IMR-90 (cell line): ENCODE measurements around the gene FGD5. TPM values are rescaled to one million over a fixed set of nuclear protein-coding genes. Genes with fewer than 3 reads are reported as not detected.

ENCODE experiments used
- ATAC-seq: fragments of 200-7000 bp; cut with Tn5 transposase; 2 replicates; pipeline ENCODE4 v1.9.1; 2020; ENCODE audit warnings: low read depth, mild to moderate bottlenecking, moderate library complexity
- BruUV-seq: library from RNA; stranded (reverse); fragments of 400-500 nt; replicated peaks from 2 replicates; lab custom pipeline; 2021; lab: Mats Ljungman, UMichigan
- CTCF ChIA-PET: fragments of 300-600 bp; formaldehyde crosslinking; extraction: SDS; loops from one replicate; lab custom pipeline; 2021; ENCODE audit warnings: antibody characterized with exemption; lab: Yijun Ruan, JAX
- POLR2A ChIA-PET: fragments of 300-600 bp; sonication (Branson Sonifier 250); formaldehyde crosslinking; loops from one replicate; lab custom pipeline; 2022; ENCODE audit warnings: antibody characterized with exemption; ENCODE audit not compliant: unreplicated experiment; lab: Charles Lee
- DNase-seq: peaks from one replicate; pipeline ENCODE4 v3.0.0; 2013
- H2AFZ ChIP-seq: replicated peaks from 2 replicates; pipeline ENCODE3; 2013; ENCODE audit warnings: low read length, mild to moderate bottlenecking; ENCODE audit not compliant: poor library complexity
- H2AK5ac ChIP-seq: 2 replicates; pipeline ENCODE4 v1.6.1; 2013; ENCODE audit warnings: low read depth, low read length, inconsistent platforms
- H2AK9ac ChIP-seq: replicated peaks from 2 replicates; pipeline ENCODE3; 2013; ENCODE audit warnings: mild to moderate bottlenecking, low read depth, low read length, moderate library complexity; ENCODE audit not compliant: poor library complexity
- H2BK120ac ChIP-seq: 2 replicates; pipeline ENCODE4 v1.6.1; 2013; ENCODE audit warnings: low read depth, low read length, inconsistent platforms
- H2BK15ac ChIP-seq: 3 replicates; pipeline ENCODE4 v1.6.1; 2013; ENCODE audit warnings: low read depth, low read length, inconsistent platforms
- H2BK20ac ChIP-seq: 2 replicates; pipeline ENCODE4 v1.6.1; 2013; ENCODE audit warnings: low read depth, mild to moderate bottlenecking, inconsistent platforms, low read length, moderate library complexity
- H2BK5ac ChIP-seq: 2 replicates; pipeline ENCODE4 v1.6.1; 2013; ENCODE audit warnings: mild to moderate bottlenecking, low read depth, low read length, inconsistent platforms; ENCODE audit not compliant: poor library complexity, severe bottlenecking
- H3K14ac ChIP-seq: replicated peaks from 2 replicates; pipeline ENCODE4 v1.6.1; 2013; ENCODE audit warnings: low read depth, low read length, inconsistent platforms
- H3K18ac ChIP-seq: 2 replicates; pipeline ENCODE4 v1.6.1; 2013; ENCODE audit warnings: low read depth, low read length, control low read depth
- H3K23ac ChIP-seq: 2 replicates; pipeline ENCODE4 v1.6.1; 2013; ENCODE audit warnings: low read depth, low read length, inconsistent platforms
- H3K27ac ChIP-seq: 2 replicates; pipeline ENCODE4 v1.5.1; 2013; ENCODE audit warnings: mild to moderate bottlenecking, control low read depth, low read length; ENCODE audit not compliant: insufficient read depth
- H3K27me3 ChIP-seq: 2 replicates; pipeline ENCODE4 v1.6.1; 2013; ENCODE audit warnings: low read length; ENCODE audit not compliant: control insufficient read depth, insufficient read depth
- H3K36me3 ChIP-seq: 2 replicates; pipeline ENCODE4 v1.6.1; 2013; ENCODE audit warnings: low read length, mixed read lengths; ENCODE audit not compliant: control insufficient read depth, insufficient read depth
- H3K4ac ChIP-seq: 2 replicates; pipeline ENCODE4 v1.6.1; 2013; ENCODE audit warnings: low read depth, low read length, inconsistent platforms
- H3K4me1 ChIP-seq: 2 replicates; pipeline ENCODE4 v1.6.1; 2013; ENCODE audit warnings: low read length, mixed read lengths; ENCODE audit not compliant: control insufficient read depth, insufficient read depth
- H3K4me2 ChIP-seq: 2 replicates; pipeline ENCODE4 v1.6.1; 2013; ENCODE audit warnings: low read depth, mild to moderate bottlenecking, control low read depth, low read length, moderate library complexity
- H3K4me3 ChIP-seq: 2 replicates; pipeline ENCODE4 v1.5.1; 2013; ENCODE audit warnings: low read depth, mild to moderate bottlenecking, control low read depth, low read length, moderate library complexity; ENCODE audit not compliant: insufficient read depth
- H3K56ac ChIP-seq: 2 replicates; pipeline ENCODE4 v1.6.1; 2013; ENCODE audit warnings: low read length, inconsistent platforms; ENCODE audit not compliant: insufficient read depth; ENCODE audit errors: extremely low read depth
- H3K79me1 ChIP-seq, 2 experiments: 2 replicates each; pipeline ENCODE4 v1.6.1; 2013; ENCODE audit warnings: low read length in 2 of 2, inconsistent platforms in 1 of 2, low read depth in 1 of 2
- H3K9ac ChIP-seq: 2 replicates; pipeline ENCODE4 v1.6.1; 2013; ENCODE audit warnings: low read depth, low read length, control low read depth
- H3K9me1 ChIP-seq: 2 replicates; pipeline ENCODE4 v1.6.1; 2013; ENCODE audit warnings: low read length, inconsistent platforms; ENCODE audit not compliant: insufficient read depth
- H3K9me3 ChIP-seq: 2 replicates; pipeline ENCODE4 v1.6.1; 2013; ENCODE audit warnings: low read length; ENCODE audit not compliant: control insufficient read depth, insufficient read depth
- H4K20me1 ChIP-seq: 2 replicates; pipeline ENCODE4 v1.6.1; 2013; ENCODE audit warnings: low read length, inconsistent platforms; ENCODE audit not compliant: insufficient read depth
- H4K5ac ChIP-seq: 2 replicates; pipeline ENCODE4 v1.6.1; 2013; ENCODE audit warnings: mild to moderate bottlenecking, low read depth, low read length, control low read depth
- H4K8ac ChIP-seq, 2 experiments: 2 replicates each; pipeline ENCODE4 v1.6.1; 2013; ENCODE audit warnings: low read depth in 2 of 2, low read length in 2 of 2, control low read depth in 1 of 2, inconsistent platforms in 1 of 2
- H4K91ac ChIP-seq: 2 replicates; pipeline ENCODE4 v1.6.1; 2013; ENCODE audit warnings: low read depth, low read length, inconsistent platforms; ENCODE audit not compliant: insufficient read depth
- POLR2A ChIP-seq: IDR thresholded peaks from 2 replicates; pipeline ENCODE4 v1.6.1; 2012; ENCODE audit warnings: mild to moderate bottlenecking, low read depth, low read length
- RAD21 ChIP-seq: IDR thresholded peaks from 2 replicates; pipeline ENCODE4 v1.6.1; 2012; ENCODE audit warnings: low read length, improper control_type of control experiment
- WGBS, 2 experiments: methylation state at CpG; one replicate each; pipeline versions ENCODE4 v1.1.5 to v1.1.7; 2013; ENCODE audit warnings: missing lambda C conversion rate in 2 of 2; ENCODE audit not compliant: insufficient read length in 1 of 2; ENCODE audit errors: extremely low coverage in 2 of 2; 5-methylcytosine and 5-hydroxymethylcytosine counted together
- dilution Hi-C: fragments of 300-500 bp; cut with HindIII; formaldehyde crosslinking; loops from one replicate; pipeline ENCODE4 v1.14.3; 2018; ENCODE audit warnings: low sequenced_read_pairs; ENCODE audit not compliant: unreplicated experiment
- in situ Hi-C: fragments of 300-500 bp; cut with MboI; formaldehyde crosslinking; loops from 3 replicates; pipeline ENCODE4 v1.14.3; 2019; ENCODE audit warnings: low sequenced_read_pairs, inconsistent platforms, mixed read lengths
- intact Hi-C: fragments of 100-400 bp; cut with micrococcal nuclease; formaldehyde crosslinking; loops from 2 replicates; pipeline ENCODE4 v1.10.0; 2022
- polyA plus RNA-seq, 3 experiments: library from polyadenylated mRNA; depleted of rRNA; stranded (reverse); fragments of >200 nt; gene quantifications; 2 replicates each; pipeline ENCODE4 v1.2.3, GENCODE V29; 2012; ENCODE audit warnings: low replicate concordance in 1 of 3
- total RNA-seq: library from RNA; depleted of rRNA; stranded (reverse); fragments of >200 nt; gene quantifications from 2 replicates; pipeline ENCODE4 v1.2.3, GENCODE V29; 2012

Gene FGD5
- total and polyA plus RNA-seq, 2 of the 4 experiments (the other 2 are of a cell fraction) = not detected

DNA sequence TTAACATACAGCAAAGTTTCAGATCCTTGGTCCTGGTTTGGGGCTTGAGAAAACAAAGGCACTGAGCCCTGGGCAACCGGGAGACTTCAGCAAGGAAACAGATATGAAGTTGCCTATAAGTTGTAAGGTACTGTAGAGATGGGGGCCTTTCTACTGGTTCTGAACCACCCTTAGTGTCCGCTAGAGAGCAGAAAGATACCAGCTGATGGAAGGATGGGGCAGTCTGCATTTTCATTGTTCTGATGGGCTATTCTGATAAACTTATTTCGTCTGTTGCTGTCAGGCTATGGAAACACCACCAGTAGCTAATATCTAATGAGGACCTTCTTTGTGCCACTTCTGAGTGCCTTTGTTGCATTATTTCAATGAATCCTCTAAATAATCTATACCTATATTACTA lies 38.7 kb downstream of the FGD5 start:
- no peak overlapping the region for H3K9ac ChIP-seq
- ATAC-seq = no peak
- intact Hi-C loops (no loop called here), in situ Hi-C loops (no loop called here), dilution Hi-C loops (no loop called here)
- H4K8ac ChIP-seq = no peak overlapping the region
- no peaks in the 10 kb centered on the region for H3K36me3 ChIP-seq
- H2AK5ac ChIP-seq = no peak overlapping the region
- H2BK5ac ChIP-seq = no peak overlapping the region
- no peaks in the 10 kb centered on the region for H3K9me1 ChIP-seq
- no peak overlapping the region for H3K23ac ChIP-seq
- no peak overlapping the region for H3K18ac ChIP-seq
- no peaks in the 10 kb centered on the region for H3K9me3 ChIP-seq
- no peaks in the 10 kb centered on the region for H4K20me1 ChIP-seq
- TF ChIP-seq RAD21 (no peak), POLR2A (no peak)
- H2AFZ ChIP-seq = no peak overlapping the region
- DNase-seq = no peak
- no peak overlapping the region for H3K4me3 ChIP-seq
- no peak overlapping the region for H3K27ac ChIP-seq
- H2BK15ac ChIP-seq = no peak overlapping the region
- ChIA-PET CTCF (no interaction called here), POLR2A (no interaction called here)
- WGBS, 2 experiments = no CpG with 5 or more reads among the region's 3 CpGs
- no peak overlapping the region for H3K4me2 ChIP-seq
- H3K4me1 ChIP-seq = no peaks in the 10 kb centered on the region
- BruUV-seq = no TSS peak
- H3K14ac ChIP-seq = no peak overlapping the region
- no peak overlapping the region for H3K56ac ChIP-seq
- no peak overlapping the region for H2BK120ac ChIP-seq
- no peaks in the 10 kb centered on the region for H3K79me1 ChIP-seq
- H2BK20ac ChIP-seq = no peak overlapping the region
- H3K27me3 ChIP-seq = no peaks in the 10 kb centered on the region; the same call in none of the 2 replicates
- no peak overlapping the region for H4K91ac ChIP-seq
- H4K5ac ChIP-seq = no peak overlapping the region
- H2AK9ac ChIP-seq = no peak overlapping the region
- H3K4ac ChIP-seq = no peak overlapping the region
